ENCODE results near the gene PAK4. TPM values are rescaled to one million over a fixed set of nuclear protein-coding genes. Genes with fewer than 3 reads are reported as not detected.
A peak's percentile ranks its signal among the peaks of the same experiment; 100 is the strongest.

Gene PAK4
- total and polyA plus RNA-seq, 9 of the 15 experiments (the other 6 are each of a cell fraction or from before 2014, with no cell fraction given) = 0.21 to 33.5 (median 5.8) TPM

DNA sequence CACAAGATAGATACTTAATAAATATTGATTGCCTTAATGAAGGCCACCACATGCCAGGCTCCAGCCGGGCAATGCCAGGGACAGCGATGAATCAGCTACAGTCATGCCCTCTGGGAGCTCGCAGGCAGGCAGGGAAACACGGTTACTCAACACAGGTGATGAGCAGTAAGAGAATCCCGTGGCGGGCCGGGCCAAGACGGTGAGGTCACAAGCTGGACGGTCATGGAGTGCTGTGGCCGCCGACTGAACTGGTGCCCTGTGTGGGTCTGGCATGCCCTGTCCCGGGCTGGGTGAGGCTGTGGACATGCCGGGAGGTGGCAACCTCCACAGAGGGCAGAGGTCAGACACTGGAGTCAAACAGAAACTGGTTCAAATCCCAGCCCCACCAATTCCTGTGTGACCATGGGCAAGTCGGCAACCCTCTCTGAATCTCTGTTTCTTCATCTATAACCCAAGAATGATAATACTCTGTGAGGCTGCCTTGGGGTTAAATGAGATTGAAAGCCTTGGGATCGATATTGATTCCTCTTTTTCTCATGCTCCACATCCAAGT is 13.2 kb upstream of the PAK4 start:
- WGBS (ENCODE audit: insufficient coverage, low coverage, missing lambda C conversion rate) = 32% methylated on average over 14 of the region's 15 CpGs
- ChIA-PET CTCF (ENCODE audit: low intra/inter-chr PET ratio) (no interaction called here), POLR2A (no interaction called here)
- Histone ChIP-seq H3K9ac (ENCODE audit: insufficient read depth in 1 of 2, low read depth in 2 of 2, low read length in 2 of 2) (peak overlapping the region in 1 of 2 experiments; percentile 43; a peak in 1 of 4 replicates), H3K4me3 (no peak overlapping the region), H3K9me1 (ENCODE audit: control insufficient read depth, insufficient read depth, low read length) (no peaks in the 10 kb centered on the region), H4K20me1 (replicated peaks; ENCODE audit: control insufficient read depth, insufficient read depth, low read length) (no peaks in the 10 kb centered on the region), H3K27me3 (ENCODE audit: control insufficient read depth in 2 of 2, insufficient read depth in 2 of 2, low read length in 2 of 2) (peaks cover 6 to 34% of the 10 kb centered on the region in 2 experiments; a peak in 2 of 5 replicates), H3K4me2 (ENCODE audit: insufficient read depth, low read length) (no peak overlapping the region), H2AFZ (ENCODE audit: low read depth, low read length) (no peak overlapping the region), H3K4me1 (replicated peaks in 1 of 2; ENCODE audit: control insufficient read depth in 2 of 2, insufficient read depth in 2 of 2, low read length in 2 of 2) (peaks cover 0 to 18% of the 10 kb centered on the region in 2 experiments; a peak in 3 of 5 replicates), H3K36me3 (ENCODE audit: control insufficient read depth, insufficient read depth, low read length) (no peaks in the 10 kb centered on the region), H3K9me3 (replicated peaks; ENCODE audit: control insufficient read depth, insufficient read depth, low read depth, low read length) (no peaks in the 10 kb centered on the region), H3K27ac (ENCODE audit: extremely low read depth, low read depth, low read length) (no peak overlapping the region), H3K79me2 (ENCODE audit: control insufficient read depth, insufficient read depth, low read length) (no peaks in the 10 kb centered on the region)
- FAIRE-seq (no peak), DNase-seq (ENCODE audit: extremely low read depth in 1 of 4, low spot score in 3 of 4) (no peak), ATAC-seq (no peak)
- in situ Hi-C loops (cut with MboI) = loop anchor here (10.0 kb wide), 1 partner anchor 148 kb away; no protein-coding TSS in a partner anchor
- intact Hi-C loops (cut with micrococcal nuclease) = no loop called here
- BruUV-seq (replicated peaks) = no TSS peak
- TF ChIP-seq BACH1 (tag; IDR thresholded peaks at IDR 0.05) = no peak
- TF ChIP-seq U2AF1 (optimal IDR thresholded peaks at IDR 0.05; ENCODE audit: low read depth, low read length) = no peak
- no peak for TF ChIP-seq NR2C2 (CRISPR knock-in tag; IDR thresholded peaks at IDR 0.05)
- TF ChIP-seq NR2C2 (tag; IDR thresholded peaks at IDR 0.05) = no peak
- no peak for TF ChIP-seq PTRF (tag; IDR thresholded peaks at IDR 0.05)
- no peak for TF ChIP-seq ETV1 (tag; conservative IDR thresholded peaks at IDR 0.05; ENCODE audit: low read depth)
- TF ChIP-seq, protein P1, sequence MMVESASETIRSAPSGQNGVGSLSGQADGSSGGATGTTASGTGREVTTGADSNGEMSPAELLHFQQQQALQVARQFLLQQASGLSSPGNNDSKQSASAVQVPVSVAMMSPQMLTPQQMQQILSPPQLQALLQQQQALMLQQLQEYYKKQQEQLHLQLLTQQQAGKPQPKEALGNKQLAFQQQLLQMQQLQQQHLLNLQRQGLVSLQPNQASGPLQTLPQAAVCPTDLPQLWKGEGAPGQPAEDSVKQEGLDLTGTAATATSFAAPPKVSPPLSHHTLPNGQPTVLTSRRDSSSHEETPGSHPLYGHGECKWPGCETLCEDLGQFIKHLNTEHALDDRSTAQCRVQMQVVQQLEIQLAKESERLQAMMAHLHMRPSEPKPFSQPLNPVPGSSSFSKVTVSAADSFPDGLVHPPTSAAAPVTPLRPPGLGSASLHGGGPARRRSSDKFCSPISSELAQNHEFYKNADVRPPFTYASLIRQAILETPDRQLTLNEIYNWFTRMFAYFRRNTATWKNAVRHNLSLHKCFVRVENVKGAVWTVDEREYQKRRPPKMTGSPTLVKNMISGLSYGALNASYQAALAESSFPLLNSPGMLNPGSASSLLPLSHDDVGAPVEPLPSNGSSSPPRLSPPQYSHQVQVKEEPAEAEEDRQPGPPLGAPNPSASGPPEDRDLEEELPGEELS (CRISPR knock-in tag; IDR thresholded peaks at IDR 0.05; ENCODE audit: borderline replicate concordance) = no peak
- TF ChIP-seq, protein P2, sequence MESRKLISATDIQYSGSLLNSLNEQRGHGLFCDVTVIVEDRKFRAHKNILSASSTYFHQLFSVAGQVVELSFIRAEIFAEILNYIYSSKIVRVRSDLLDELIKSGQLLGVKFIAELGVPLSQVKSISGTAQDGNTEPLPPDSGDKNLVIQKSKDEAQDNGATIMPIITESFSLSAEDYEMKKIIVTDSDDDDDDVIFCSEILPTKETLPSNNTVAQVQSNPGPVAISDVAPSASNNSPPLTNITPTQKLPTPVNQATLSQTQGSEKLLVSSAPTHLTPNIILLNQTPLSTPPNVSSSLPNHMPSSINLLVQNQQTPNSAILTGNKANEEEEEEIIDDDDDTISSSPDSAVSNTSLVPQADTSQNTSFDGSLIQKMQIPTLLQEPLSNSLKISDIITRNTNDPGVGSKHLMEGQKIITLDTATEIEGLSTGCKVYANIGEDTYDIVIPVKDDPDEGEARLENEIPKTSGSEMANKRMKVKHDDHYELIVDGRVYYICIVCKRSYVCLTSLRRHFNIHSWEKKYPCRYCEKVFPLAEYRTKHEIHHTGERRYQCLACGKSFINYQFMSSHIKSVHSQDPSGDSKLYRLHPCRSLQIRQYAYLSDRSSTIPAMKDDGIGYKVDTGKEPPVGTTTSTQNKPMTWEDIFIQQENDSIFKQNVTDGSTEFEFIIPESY (CRISPR knock-in tag; IDR thresholded peaks at IDR 0.05) = 0 out of 2 replicates have a peak, but pooled peaks have one; percentile 27
- peak in 1 of 2 experiments; percentile 54; a peak in 1 of 4 replicates for TF ChIP-seq KDM1A (IDR thresholded peaks at IDR 0.05)
- TF ChIP-seq BCOR (IDR thresholded peaks at IDR 0.05) = peak; percentile 72
- TF ChIP-seq MBD2 (IDR thresholded peaks at IDR 0.05; ENCODE audit: borderline replicate concordance, low read depth) = no peak
- peak; percentile 80 for TF ChIP-seq ZFP36 (IDR thresholded peaks at IDR 0.05; ENCODE audit: low read depth, low read length, partially characterized antibody)
- TF ChIP-seq SMARCA5 (IDR thresholded peaks at IDR 0.05) = peak; percentile 23; the same call in 1 of the 2 replicates
- TF ChIP-seq KAT7 (CRISPR knock-in tag; IDR thresholded peaks at IDR 0.05; ENCODE audit: borderline replicate concordance) = no peak
- no peak for TF ChIP-seq FOXJ2 (tag; IDR thresholded peaks at IDR 0.05)
